GM12873 (cell line): Measurements from ENCODE around the gene M1AP.
A peak's percentile ranks its signal among the peaks of the same experiment; 100 is the strongest.

ENCODE experiments used
- TF ChIP-seq, protein P1 (sequence below): IDR thresholded peaks from 2 replicates; pipeline ENCODE4 v1.5.1; 2012; ENCODE audit warnings: low read depth, mild to moderate bottlenecking, moderate library complexity, low read length, control low read depth; ENCODE audit not compliant: insufficient read depth; ENCODE audit errors: missing control alignments

M1AP gene

DNA sequence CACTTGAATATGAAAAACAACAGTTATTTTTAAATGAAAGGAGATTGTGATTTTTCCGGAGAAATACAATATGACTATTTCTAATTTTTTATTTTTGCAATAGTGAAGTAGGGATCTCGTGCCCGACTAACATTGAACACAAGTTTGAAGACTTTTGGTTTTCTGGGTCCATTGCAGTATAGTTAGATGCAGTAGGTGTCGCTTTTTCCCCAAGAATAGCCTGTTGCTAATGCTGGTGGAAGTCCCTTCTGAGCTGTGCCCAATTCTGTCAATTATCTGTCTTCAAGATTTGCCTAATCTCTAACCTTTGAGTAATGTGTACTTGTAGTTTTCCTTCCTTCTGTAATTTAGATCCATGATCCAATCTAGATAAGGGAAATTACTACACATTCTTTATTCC, 42.4 kb upstream of the M1AP start:
- TF ChIP-seq, protein P1, sequence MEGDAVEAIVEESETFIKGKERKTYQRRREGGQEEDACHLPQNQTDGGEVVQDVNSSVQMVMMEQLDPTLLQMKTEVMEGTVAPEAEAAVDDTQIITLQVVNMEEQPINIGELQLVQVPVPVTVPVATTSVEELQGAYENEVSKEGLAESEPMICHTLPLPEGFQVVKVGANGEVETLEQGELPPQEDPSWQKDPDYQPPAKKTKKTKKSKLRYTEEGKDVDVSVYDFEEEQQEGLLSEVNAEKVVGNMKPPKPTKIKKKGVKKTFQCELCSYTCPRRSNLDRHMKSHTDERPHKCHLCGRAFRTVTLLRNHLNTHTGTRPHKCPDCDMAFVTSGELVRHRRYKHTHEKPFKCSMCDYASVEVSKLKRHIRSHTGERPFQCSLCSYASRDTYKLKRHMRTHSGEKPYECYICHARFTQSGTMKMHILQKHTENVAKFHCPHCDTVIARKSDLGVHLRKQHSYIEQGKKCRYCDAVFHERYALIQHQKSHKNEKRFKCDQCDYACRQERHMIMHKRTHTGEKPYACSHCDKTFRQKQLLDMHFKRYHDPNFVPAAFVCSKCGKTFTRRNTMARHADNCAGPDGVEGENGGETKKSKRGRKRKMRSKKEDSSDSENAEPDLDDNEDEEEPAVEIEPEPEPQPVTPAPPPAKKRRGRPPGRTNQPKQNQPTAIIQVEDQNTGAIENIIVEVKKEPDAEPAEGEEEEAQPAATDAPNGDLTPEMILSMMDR, result peak; percentile 82

DNA sequence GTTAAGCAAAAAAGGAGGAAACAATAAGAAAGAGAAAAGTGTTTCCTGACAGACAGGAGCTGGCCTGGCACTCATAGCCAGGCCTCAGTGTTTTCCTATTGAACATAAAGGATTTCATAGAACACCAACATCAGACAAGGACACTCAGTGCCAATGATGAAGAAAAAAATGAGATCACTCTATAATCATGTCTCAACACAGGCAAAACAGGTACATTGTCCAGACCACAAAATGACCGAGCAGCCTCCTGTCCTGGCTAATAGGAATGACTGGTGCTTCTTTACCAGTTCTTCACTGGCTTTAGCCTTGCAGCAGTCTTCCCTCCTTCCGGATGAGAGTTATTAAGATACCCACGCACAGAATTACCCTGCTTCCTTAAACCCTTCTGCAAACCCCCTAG, 41.5 kb upstream of the M1AP start:
- TF ChIP-seq, protein P1, result no peak

DNA sequence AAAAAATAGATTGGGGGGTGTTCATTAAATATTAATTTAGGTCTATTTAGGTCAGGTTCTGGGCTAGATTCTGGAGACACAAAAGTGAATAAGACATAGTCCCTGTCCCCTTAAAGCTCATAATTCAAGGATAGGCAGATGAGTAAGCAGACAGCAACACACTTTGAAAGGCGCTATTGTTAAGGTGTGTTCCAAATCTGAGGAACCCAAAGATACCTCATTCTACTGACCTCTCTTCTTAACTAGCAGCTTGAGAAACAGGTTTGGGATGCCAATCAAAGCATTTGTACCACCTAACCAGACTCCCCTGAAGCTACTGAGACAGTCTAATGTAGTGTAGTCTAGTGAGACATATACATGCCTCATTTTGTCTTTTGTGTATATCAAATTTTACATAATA, 40.8 kb upstream of the M1AP start:
- TF ChIP-seq, protein P1, result no peak

DNA sequence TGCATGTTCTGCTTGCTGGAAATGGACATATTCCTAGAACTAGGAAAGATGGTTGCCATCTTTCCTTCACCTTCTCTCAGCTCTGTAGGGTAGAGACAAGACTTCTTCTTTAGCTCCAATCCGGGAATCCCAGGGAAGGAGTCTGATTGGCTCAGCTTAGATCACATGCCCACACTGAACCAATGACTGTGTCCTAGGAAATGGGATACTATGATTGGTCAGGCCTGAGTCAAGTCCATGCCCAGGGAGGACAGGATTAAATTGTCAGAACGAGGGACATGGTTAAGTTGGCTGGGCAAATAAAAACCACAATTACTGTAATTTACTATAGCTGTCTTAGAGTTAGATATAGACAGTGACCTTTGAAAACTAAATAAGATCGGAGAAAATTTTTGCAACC, 37.3 kb upstream of the M1AP start:
- TF ChIP-seq, protein P1, result no peak

DNA sequence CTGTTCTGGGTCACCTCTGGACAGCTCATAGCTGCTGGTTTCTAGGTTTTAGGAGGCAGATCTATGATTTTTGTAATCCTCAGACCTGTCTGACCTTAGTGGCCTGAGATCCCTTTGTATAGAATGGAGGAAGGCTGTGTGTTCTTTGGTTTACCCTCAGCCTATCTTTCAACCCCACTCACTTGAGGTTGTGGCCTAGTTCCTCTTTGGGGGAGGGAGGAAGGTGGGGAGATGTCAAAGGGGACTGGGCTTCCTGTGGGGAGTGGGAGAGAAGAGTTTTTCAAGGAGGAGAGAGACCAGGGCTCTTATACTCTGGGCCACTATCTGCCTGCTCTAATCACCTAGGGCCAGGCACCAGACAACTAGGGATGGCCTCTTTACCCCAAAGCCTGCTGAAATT, 34.4 kb upstream of the M1AP start:
- TF ChIP-seq, protein P1, result no peak

DNA sequence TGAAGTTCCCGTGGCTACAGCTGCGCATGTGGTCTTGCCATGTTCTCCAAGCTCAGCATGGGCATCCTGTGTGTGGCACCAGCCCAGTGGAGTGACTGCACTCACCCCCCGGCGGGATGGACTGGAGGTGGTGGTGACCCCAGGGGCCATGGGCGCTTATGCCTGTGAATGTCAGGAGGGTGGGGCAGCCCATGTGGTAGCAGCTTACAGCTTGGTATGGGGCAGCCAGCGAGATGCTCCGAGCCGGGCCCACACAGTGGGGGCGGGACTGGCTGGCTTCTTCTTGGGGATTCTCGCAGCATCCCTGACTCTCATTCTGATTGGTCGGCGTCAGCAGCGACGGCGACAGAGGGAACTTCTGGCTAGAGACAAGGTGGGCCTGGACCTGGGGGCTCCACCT, 31.5 kb upstream of the M1AP start:
- TF ChIP-seq, protein P1, result no peak

DNA sequence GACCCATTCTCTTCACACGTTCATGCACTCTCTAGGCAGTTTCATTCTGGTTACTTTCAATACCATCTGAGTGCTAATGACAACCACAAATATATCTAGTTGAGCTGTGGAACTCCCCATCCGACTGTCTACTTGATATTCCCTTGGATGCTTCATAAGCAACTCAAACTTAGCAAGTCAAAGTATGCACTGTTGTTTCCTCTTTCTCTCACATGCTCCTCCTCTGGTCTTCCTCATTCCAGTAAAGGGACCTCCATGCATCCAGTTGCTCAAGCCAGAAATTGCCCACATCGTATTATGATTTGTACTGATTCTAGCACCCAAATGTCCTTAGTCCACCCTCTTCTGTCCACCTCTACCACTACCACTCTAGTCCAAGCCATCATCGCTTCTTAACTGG, 28.2 kb upstream of the M1AP start:
- TF ChIP-seq, protein P1, result no peak

DNA sequence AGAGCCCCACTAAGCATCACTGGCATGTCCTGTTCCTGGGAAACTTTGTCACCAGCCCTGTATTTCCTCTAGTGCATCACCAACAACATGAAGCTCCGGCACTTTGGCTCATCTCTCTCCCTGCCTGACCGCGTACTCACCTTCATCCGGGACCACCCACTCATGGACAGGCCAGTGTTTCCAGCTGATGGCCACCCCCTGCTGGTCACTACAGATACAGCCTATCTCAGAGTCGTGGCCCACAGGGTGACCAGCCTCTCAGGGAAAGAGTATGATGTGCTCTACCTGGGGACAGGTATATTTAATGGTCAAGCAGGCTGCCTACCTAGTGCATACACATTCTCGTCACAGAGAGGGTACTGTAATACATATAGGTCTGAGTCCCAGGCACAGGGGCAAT, 27.0 kb upstream of the M1AP start:
- TF ChIP-seq, protein P1, result no peak
